Aorta (tissue), 5 donors: ENCODE measurements around the gene TGFB2. TPM values are rescaled to one million over a fixed set of nuclear protein-coding genes. Genes with fewer than 3 reads are reported as not detected.

ENCODE experiments used
- ATAC-seq: fragments of 200-7000 bp; cut with Tn5 transposase; one replicate; pipeline ENCODE4 v1.9.1; 2022; ENCODE audit warnings: moderate library complexity; ENCODE audit not compliant: low FRiP score
- DNase-seq, 2 donors: peaks; one replicate each; pipeline ENCODE4 v3.0.0-alpha.2; 2020
- H3K27ac ChIP-seq, 2 donors: one replicate each; pipeline ENCODE4 v1.5.1; 2013; ENCODE audit warnings: low read length in 2 of 2, mild to moderate bottlenecking in 2 of 2, moderate library complexity in 2 of 2, control low read depth in 1 of 2, inconsistent platforms in 1 of 2, low read depth in 1 of 2
- H3K27me3 ChIP-seq, 2 donors: one replicate each; pipeline ENCODE4 v1.6.1; 2013; ENCODE audit warnings: control low read depth in 1 of 2, low read length in 1 of 2, mild to moderate bottlenecking in 1 of 2, moderate library complexity in 1 of 2; ENCODE audit not compliant: insufficient read depth in 2 of 2, control insufficient read depth in 1 of 2
- H3K36me3 ChIP-seq, 2 donors: one replicate each; pipeline ENCODE4 v1.6.1; 2013; ENCODE audit warnings: control low read depth in 1 of 2, low read length in 1 of 2, mild to moderate bottlenecking in 1 of 2; ENCODE audit not compliant: insufficient read depth in 2 of 2, control insufficient read depth in 1 of 2
- H3K4me1 ChIP-seq, 2 donors: one replicate each; pipeline ENCODE4 v1.6.1; 2013; ENCODE audit warnings: low read length in 2 of 2, control low read depth in 1 of 2, mild to moderate bottlenecking in 1 of 2, moderate library complexity in 1 of 2; ENCODE audit not compliant: insufficient read depth in 2 of 2, control insufficient read depth in 1 of 2
- H3K4me3 ChIP-seq, 2 donors: one replicate each; pipeline ENCODE4 v1.5.1; 2013; ENCODE audit warnings: low read length in 2 of 2, control low read depth in 1 of 2, mild to moderate bottlenecking in 1 of 2
- H3K9me3 ChIP-seq: one replicate; pipeline ENCODE4 v1.6.1; 2013; ENCODE audit warnings: mild to moderate bottlenecking, low read length; ENCODE audit not compliant: control insufficient read depth
- WGBS, 2 donors: extraction: QIAGEN DNeasy Blood & Tissue Kit; methylation state at CpG; one replicate each; pipeline ENCODE4 v1.1.7; 2013; 5-methylcytosine and 5-hydroxymethylcytosine counted together
- intact Hi-C, 2 donors: fragments of 100-400 bp; cut with DNase I; formaldehyde crosslinking; loops; one replicate each; pipeline versions ENCODE4 v1.14.2 to v1.15.0; 2022
- polyA plus RNA-seq, 2 donors: library from polyadenylated mRNA; stranded (reverse); fragments of 200-250 nt; gene quantifications; one replicate each; pipeline ENCODE4 v1.2.3, GENCODE V29; 2013
- total RNA-seq, 2 donors: library from RNA; stranded (reverse); fragmentation: NEBNext Ultra II Directional; extraction: Animal tissue kit (Norgen Biotek cat#: 25700); gene quantifications; one replicate each; pipeline ENCODE4 v1.2.1, GENCODE V29; 2021
- donor health status: healthy with polysubstance abuse.
- donor health status: Bipolar disorder and iron deficiency.
- donor health status: DM: no; HTN: no; CAD: no.
- donor health status: DM: no; HTN: no; CAD: no.
- donor health status: DM: yes; HTN: yes; CAD: no.

The TGFB2 gene
- total and polyA plus RNA-seq, 4 donors = 2.2 to 18.0 (median 9.1) TPM

DNA sequence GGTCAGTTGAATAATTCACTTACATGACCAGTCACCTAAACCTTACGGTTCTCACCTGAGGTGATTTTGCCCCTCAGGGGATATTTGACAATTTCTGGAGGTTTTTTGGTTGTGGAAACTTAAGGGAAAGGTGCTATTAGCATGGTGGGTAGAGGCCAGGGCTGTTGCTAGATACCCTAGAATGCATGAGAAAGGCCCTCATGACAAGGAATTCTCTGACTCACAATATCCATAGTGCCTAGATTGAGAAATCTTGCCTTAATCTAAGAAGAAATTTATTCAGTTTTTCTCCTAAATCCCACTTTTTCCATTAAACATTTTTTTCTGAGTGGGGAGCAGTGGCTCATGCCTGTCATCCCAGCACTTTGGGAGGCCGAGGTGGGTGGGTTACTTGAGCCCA is 119.7 kb downstream of the TGFB2 start:
- Histone ChIP-seq H3K4me1 (peaks cover 0 to 5% of the 10 kb centered on the region in 2 donors), H3K27ac (peak overlapping the region; percentile 54 to 76), H3K9me3 (no peaks in the 10 kb centered on the region), H3K36me3 (no peaks in the 10 kb centered on the region), H3K27me3 (no peaks in the 10 kb centered on the region), H3K4me3 (no peak overlapping the region)
- intact Hi-C loops = loop anchor here (5.0 kb wide), 3 partner anchors 32 to 118 kb away; partner anchors contain the start of gene TGFB2 (in 1 of the 2)
- 95 to 96% methylated on average over 2 of the region's 2 CpGs for WGBS, 2 donors
- ATAC-seq (no peak), DNase-seq (no peak)

DNA sequence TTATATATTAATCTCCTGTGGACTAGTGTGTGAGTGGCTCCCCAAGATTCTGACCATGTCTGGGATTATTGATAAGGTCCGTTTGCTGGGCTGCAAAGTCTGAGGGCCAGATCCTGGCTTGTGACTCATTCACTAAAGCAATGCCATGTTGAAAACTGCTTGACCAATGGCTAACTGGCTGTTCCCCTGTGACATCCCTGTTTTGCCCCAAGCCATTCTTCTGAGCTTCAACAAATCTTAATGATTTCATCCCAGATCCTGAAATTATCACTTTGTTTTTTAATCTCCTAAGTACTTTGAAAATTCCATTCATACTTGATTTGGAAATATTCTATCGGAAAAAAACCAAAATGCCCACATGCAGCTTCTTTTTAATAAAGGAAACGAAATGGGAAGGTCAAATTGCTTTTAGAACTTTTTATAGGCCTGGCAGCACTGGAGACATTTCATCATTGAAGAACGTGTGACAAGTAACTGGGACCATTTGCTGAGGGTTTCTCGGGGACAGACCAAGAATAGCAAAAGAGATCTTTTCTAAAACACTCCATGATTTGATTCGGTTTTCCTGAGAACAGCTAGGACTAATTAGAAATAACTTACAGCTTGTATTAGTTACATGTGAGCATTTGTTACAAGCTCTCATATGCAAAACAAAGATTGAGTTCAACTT is 121.3 kb downstream of the TGFB2 start:
- peak overlapping the region; percentile 2 to 80 for H3K27ac ChIP-seq
- H3K4me3 ChIP-seq = no peak overlapping the region
- no peaks in the 10 kb centered on the region for H3K36me3 ChIP-seq
- H3K9me3 ChIP-seq = no peaks in the 10 kb centered on the region
- H3K4me1 ChIP-seq = peaks cover 0 to 5% of the 10 kb centered on the region in 2 donors
- ATAC-seq = no peak
- 11% methylated on average over 6 of the region's 6 CpGs for WGBS, 2 donors
- no peaks in the 10 kb centered on the region for H3K27me3 ChIP-seq
- intact Hi-C loops = loop anchor here in 1 of 2 donors (5.0 kb wide), 1 partner anchor 99 kb away; no protein-coding TSS in a partner anchor
- no peak for DNase-seq

DNA sequence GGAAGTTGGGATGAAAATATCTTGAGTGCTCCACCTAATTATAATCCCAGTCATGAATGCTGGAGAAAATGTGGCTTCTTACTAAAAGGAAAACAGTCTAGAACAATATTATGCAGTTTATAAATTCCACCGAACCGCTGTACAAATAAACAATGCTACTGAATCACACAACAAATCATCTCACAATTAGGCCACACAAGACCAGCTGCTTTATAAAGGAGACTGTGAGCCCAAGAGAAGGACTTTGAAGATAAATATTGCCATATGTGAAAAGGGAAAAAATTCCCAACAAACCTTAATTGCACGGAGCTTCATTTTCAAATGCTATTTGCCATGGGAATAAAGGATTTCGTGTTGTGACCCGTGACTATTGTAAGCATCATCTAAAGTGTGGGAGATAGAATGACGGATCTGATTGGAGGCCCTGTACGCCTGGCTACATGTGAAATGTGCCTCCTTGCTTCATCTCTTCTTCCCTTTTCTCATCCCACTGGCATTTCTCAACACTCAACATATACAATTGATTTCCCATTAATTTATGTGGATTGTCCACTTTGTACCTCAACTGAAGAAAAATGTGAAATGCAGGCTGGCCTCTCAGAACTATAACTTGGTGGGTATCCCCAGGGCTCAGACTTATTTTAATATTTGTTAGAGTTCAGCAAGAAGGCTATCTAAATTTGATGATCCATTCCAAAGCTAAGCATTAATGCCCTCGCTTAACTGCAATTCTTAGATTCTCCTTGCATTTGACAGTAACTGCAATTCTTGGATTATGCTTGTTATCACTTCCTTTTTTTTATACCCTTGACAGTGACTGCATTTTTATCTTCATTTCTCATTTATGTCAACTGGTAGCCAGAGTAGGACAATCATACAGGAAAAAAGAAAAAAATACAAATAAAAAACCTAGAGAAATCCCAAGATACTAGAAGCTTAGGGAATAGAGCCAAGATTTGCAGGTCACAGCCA is 122.3 kb downstream of the TGFB2 start:
- intact Hi-C loops = loop anchor here in 1 of 2 donors (5.0 kb wide), 1 partner anchor 100 kb away; no protein-coding TSS in a partner anchor
- no peaks in the 10 kb centered on the region for H3K27me3 ChIP-seq
- ATAC-seq = no peak
- H3K9me3 ChIP-seq = no peaks in the 10 kb centered on the region
- no peak for DNase-seq
- no peaks in the 10 kb centered on the region for H3K36me3 ChIP-seq
- 84 to 87% methylated on average over 8 of the region's 8 CpGs for WGBS, 2 donors
- H3K27ac ChIP-seq = peak overlapping the region in 1 of 2 donors; percentile 15
- no peak overlapping the region for H3K4me3 ChIP-seq
- H3K4me1 ChIP-seq = peaks cover 0 to 5% of the 10 kb centered on the region in 2 donors

DNA sequence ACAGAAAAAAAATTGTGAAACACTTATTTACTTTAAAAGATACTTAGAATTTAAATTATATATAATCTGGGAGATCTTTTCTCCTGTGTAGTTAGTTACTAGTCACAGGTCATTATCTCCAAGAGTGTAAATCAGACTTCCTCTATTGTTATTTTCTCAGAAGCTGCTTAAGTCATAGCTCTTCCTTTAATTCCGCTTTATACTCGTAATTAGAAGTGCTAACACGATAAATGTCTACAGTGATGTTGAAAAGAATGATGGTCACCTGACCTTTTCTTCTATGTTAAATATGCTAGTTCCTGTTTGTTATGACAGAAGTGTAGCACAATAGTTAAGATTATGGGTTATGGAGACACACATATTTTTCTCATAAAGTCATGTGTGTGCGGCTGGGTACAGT is 123.6 kb downstream of the TGFB2 start:
- peaks cover 2 to 3% of the 10 kb centered on the region in 2 donors for H3K4me1 ChIP-seq
- intact Hi-C loops = loop anchor here in 1 of 2 donors (5.0 kb wide), 1 partner anchor 101 kb away; no protein-coding TSS in a partner anchor
- H3K27me3 ChIP-seq = no peaks in the 10 kb centered on the region
- DNase-seq (no peak), ATAC-seq (no peak)
- no peaks in the 10 kb centered on the region for H3K36me3 ChIP-seq
- H3K9me3 ChIP-seq = no peaks in the 10 kb centered on the region
- H3K27ac ChIP-seq = no peak overlapping the region
- WGBS, 2 donors = 95 to 96% methylated on average over 4 of the region's 4 CpGs
- no peak overlapping the region for H3K4me3 ChIP-seq

DNA sequence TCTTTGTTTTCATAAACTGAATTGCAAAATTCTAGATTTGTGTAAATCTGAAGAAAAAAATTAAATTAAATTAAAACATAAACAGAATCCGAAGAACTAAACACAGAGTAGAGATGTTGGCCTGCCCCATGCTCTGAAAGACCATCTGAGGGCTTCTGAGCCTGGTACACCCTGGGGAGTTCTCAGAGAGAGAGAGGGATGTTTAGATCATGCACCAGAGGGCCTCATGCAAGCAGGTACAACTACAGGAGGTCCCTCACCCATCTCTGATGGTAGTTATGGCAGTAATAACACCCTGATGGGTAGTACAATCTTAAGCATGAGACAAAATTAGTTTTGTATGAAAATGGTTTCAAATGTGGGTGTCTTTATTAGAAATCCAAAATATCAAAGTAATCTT is 127.7 kb downstream of the TGFB2 start:
- Histone ChIP-seq H3K27ac (no peak overlapping the region), H3K9me3 (no peaks in the 10 kb centered on the region), H3K4me3 (no peak overlapping the region), H3K36me3 (no peaks in the 10 kb centered on the region), H3K4me1 (peaks cover 0 to 2% of the 10 kb centered on the region in 2 donors), H3K27me3 (no peaks in the 10 kb centered on the region)
- no peak for DNase-seq
- intact Hi-C loops = no loop called here
- WGBS, 2 donors = 95 to 98% methylated on average over 1 of the region's 1 CpG
- ATAC-seq = no peak

DNA sequence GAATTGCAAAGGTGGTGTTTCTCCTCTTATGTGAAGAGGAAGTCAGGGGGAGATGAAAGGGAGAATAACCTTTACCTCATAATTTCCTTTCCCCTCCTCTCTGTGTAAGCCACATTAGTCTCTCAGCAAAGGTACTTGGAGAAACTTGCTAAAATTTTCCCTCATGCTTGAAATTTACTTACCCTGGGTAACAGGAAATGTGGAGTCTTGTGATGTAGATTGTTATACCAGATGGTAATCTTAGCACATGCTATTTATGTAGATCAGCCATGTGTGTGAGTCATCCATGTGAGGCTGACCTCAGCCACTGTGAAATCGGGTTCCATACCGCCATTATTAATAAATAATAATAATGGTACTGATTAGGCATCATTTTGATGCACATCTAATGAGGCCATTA is 128.4 kb downstream of the TGFB2 start:
- H3K9me3 ChIP-seq = no peaks in the 10 kb centered on the region
- no peak for DNase-seq
- 34% methylated on average over 2 of the region's 2 CpGs for WGBS, 2 donors
- H3K36me3 ChIP-seq = no peaks in the 10 kb centered on the region
- H3K4me3 ChIP-seq = no peak overlapping the region
- H3K27me3 ChIP-seq = no peaks in the 10 kb centered on the region
- intact Hi-C loops = no loop called here
- peaks cover 0 to 2% of the 10 kb centered on the region in 2 donors for H3K4me1 ChIP-seq
- no peak for ATAC-seq
- H3K27ac ChIP-seq = no peak overlapping the region

DNA sequence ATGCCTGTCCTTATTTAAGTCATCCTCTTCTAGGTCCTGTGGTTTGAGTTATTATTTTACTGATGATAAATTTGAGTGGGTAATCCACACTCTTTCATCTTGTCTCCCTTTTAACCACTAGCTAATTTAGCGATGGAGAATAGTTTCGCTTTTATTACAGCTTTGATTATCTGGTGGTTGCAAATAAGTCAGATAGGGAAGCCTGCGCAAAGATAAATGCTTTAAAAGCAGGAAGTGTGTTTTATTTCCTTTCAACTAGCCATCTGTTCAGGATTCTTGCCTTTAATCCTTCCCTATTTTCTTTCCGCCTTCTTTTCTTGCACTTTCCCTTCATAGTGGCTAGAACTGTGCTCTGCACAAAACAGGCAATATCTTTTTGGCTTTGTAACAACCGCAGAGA is 129.0 kb downstream of the TGFB2 start:
- WGBS, 2 donors = 85 to 92% methylated on average over 5 of the region's 5 CpGs
- Histone ChIP-seq H3K4me3 (no peak overlapping the region), H3K27me3 (no peaks in the 10 kb centered on the region), H3K9me3 (no peaks in the 10 kb centered on the region), H3K4me1 (peaks cover 0 to 2% of the 10 kb centered on the region in 2 donors), H3K36me3 (no peaks in the 10 kb centered on the region), H3K27ac (no peak overlapping the region)
- ATAC-seq (no peak), DNase-seq (no peak)
- intact Hi-C loops = no loop called here

DNA sequence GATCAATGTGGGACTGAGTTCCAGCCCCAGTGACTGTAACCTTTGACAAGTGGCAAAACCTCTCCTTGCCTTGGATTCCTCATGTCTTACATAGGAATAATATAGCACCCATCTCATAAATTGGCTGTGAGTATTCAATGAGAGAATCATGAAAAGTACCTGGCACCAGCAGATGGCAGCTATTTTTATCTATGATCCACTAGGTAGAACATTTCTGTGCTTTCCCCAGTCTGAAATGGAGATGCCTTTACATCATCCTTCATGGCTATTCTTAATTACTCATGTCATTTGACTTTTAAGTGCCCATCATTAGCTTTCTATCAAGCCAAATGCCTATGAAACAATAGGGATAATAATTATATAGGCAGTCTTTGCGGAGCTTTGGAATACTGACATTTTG is 130.1 kb downstream of the TGFB2 start:
- no peak overlapping the region for H3K27ac ChIP-seq
- no peaks in the 10 kb centered on the region for H3K36me3 ChIP-seq
- peaks cover 4 to 8% of the 10 kb centered on the region in 2 donors for H3K4me1 ChIP-seq
- DNase-seq = no peak
- no peaks in the 10 kb centered on the region for H3K27me3 ChIP-seq
- 80 to 88% methylated on average over 1 of the region's 1 CpG for WGBS, 2 donors
- H3K4me3 ChIP-seq = no peak overlapping the region
- no peak for ATAC-seq
- intact Hi-C loops = no loop called here
- H3K9me3 ChIP-seq = no peaks in the 10 kb centered on the region
